Mesodermal cell (in vitro differentiated cells): Measurements from ENCODE around the gene IGLON5.

Source experiments
- H3K27ac ChIP-seq: 2 replicates; pipeline ENCODE4 v1.7.0; 2013; ENCODE audit warnings: mild to moderate bottlenecking, low read depth, low read length, moderate library complexity; ENCODE audit not compliant: severe bottlenecking
- H3K36me3 ChIP-seq: 2 replicates; pipeline ENCODE4 v1.7.1; 2013; ENCODE audit warnings: mild to moderate bottlenecking, low read length, moderate library complexity; ENCODE audit not compliant: control insufficient read depth, insufficient read depth
- H3K4me1 ChIP-seq: one replicate; pipeline ENCODE4 v1.7.1; 2013; ENCODE audit warnings: mild to moderate bottlenecking, low read length; ENCODE audit not compliant: insufficient read depth, control insufficient read depth, poor library complexity, severe bottlenecking
- H3K4me3 ChIP-seq: 2 replicates; pipeline ENCODE4 v1.7.0; 2013; ENCODE audit warnings: low read length, control low read depth, mild to moderate bottlenecking; ENCODE audit not compliant: insufficient read depth, poor library complexity, severe bottlenecking; ENCODE audit errors: extremely low read depth
- H3K9me3 ChIP-seq: 2 replicates; pipeline ENCODE4 v1.7.1; 2013; ENCODE audit warnings: mild to moderate bottlenecking, low read length, moderate library complexity; ENCODE audit not compliant: control insufficient read depth
- WGBS, 2 experiments: methylation state at CpG; one replicate each; pipeline ENCODE4 v1.1.5; 2013; ENCODE audit warnings: missing lambda C conversion rate in 2 of 2; ENCODE audit not compliant: insufficient coverage in 2 of 2; 5-methylcytosine and 5-hydroxymethylcytosine counted together

The IGLON5 gene

DNA sequence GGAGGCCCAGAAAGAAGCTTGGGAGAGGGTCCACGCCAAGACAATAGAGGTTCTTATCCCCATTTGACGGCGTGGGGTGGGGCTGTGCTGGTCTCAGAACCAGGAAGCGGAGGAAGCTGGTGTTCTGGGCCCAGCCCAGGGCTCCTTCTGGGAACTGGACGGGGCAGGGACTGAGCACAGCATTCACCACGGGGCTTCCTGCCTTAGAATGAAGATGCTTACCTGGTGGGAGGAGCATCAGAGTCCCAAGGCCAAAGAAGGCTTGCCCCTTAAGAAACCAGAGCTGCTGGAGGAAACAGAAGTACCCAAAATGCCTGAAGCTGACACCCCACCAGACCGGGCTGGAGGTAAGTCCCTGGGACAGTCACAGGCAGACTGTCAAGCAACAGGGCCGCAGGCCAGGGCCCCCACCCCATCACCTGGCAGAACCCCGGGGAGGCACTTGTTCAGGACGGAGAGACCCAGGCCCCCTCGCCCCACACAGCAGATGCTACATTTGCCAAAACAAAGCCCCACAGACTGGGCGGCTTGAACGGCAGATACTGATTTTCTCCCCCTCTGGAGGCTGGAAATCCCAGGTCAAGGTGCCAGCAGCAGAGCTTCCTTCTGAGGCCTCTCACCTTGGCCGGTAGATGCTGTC, 17.8 kb upstream of the IGLON5 start:
- peaks cover 8% of the 10 kb centered on the region for H3K4me1 ChIP-seq
- no peak overlapping the region for H3K4me3 ChIP-seq
- H3K36me3 ChIP-seq: no peaks in the 10 kb centered on the region
- no peak overlapping the region for H3K27ac ChIP-seq
- WGBS, 2 experiments: 62 to 65% methylated on average over 10 to 12 of the region's 14 CpGs
- H3K9me3 ChIP-seq: no peaks in the 10 kb centered on the region

DNA sequence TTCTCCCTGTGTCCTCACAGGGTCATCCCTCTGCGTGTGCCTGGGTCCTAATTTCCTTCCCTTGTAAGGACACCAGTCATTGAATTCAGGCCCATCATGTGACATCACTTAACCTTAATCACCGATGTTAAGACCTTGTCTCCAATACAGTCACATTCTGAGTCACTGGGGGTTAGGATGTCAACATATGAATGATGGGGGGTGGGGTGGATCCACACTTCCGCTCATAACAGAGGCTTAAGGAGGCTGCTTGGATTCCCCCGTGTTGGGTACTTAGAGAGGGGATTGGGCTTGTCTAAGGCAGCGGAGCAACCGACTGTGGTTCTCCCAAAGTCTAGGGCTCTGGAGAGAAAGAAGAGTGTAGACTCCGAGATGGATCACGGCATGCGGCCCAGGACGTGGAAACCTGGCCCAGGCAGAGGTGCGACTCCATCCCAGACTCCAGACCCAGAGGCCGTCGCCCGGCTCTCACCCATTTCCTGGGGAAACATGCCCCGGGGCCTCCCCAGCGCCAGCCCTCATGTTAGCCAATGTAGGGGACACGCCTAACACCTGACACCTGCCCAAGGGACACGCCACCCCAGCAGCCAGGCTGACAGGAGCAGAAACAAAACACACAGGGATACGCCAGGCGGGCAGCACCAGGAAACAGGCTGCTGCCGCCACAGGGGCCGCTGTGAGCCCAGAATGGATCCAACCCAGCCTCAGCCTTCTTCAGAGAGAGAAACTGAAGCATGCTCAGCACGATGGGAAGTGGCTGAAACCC, 17.1 kb upstream of the IGLON5 start:
- 71 to 74% methylated on average over 20 of the region's 23 CpGs for WGBS, 2 experiments
- Histone ChIP-seq H3K27ac (no peak overlapping the region), H3K9me3 (no peaks in the 10 kb centered on the region), H3K36me3 (no peaks in the 10 kb centered on the region), H3K4me3 (no peak overlapping the region), H3K4me1 (peaks cover 8% of the 10 kb centered on the region)

GRCh38 chr19:51294977-51295375, 16.5 kb upstream of the IGLON5 start:
- Histone ChIP-seq H3K4me3 (no peak overlapping the region), H3K36me3 (no peaks in the 10 kb centered on the region), H3K27ac (no peak overlapping the region), H3K9me3 (no peaks in the 10 kb centered on the region), H3K4me1 (peaks cover 8% of the 10 kb centered on the region)
- WGBS, 2 experiments: 53 to 58% methylated on average over 4 to 6 of the region's 12 CpGs

GRCh38 chr19:51295382-51296126, 15.9 kb upstream of the IGLON5 start:
- no peak overlapping the region for H3K27ac ChIP-seq
- WGBS, 2 experiments: 38 to 60% methylated on average over 9 to 13 of the region's 15 CpGs
- peaks cover 8% of the 10 kb centered on the region for H3K4me1 ChIP-seq
- H3K36me3 ChIP-seq: no peaks in the 10 kb centered on the region
- H3K4me3 ChIP-seq: no peak overlapping the region
- no peaks in the 10 kb centered on the region for H3K9me3 ChIP-seq

DNA sequence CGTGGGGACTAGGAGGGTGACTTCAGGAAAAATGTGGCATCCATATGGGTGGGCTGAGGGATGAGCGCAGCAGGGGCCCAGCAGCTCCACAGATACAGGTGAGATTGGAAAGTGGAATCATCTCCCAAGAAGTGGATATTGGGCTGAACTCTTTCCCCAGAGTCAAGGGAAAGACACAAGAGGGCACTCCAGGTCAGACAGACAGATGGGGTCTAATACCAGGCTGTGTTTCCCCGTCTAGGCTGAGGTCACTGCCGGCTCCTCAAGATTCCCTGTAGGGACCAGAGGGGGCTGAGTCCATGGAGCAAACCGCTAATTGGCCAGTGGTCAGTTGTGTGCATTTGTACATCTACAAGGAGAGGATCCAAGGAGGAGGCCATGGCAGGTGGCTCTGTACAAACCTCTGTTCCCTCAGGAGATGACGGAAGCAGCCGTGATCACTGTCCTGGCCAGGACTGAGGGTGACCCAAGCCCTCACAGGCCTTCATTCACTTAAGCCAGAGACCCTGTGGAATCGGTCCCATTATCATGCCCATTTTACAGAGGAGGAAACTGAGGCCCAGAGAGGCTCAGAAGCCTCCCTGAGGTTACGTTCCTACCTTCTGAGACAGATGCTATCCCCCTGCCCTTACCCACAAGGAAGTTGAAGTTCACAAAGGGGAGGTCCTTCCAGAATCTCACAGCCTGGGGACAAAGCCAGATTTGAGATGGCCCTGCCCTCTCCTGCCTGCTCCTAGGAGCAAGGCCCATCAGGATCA, 14.9 kb upstream of the IGLON5 start:
- Histone ChIP-seq H3K36me3 (no peaks in the 10 kb centered on the region), H3K9me3 (no peaks in the 10 kb centered on the region), H3K27ac (no peak overlapping the region), H3K4me1 (peaks cover 8% of the 10 kb centered on the region), H3K4me3 (no peak overlapping the region)
- 59 to 71% methylated on average over 6 to 9 of the region's 9 CpGs for WGBS, 2 experiments

DNA sequence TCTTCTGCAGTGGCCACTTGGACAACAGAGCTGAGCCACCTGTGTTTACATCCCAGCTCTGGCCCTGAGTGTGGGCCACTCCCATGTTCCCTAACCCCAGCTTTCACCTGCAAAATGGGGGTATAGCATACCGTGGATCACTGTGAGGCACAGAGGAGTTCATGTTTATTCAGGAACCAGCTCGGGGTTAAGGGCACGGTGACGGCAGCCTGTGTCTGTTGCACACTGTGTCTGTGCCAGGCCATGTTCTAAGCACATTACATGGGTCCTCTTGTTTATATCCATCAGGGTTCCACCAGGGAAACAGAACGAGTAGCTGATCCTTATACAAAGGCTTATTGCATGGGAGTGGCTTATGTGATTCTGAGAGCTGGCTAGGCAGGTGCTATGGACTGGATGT, 14.0 kb upstream of the IGLON5 start:
- Histone ChIP-seq H3K9me3 (no peaks in the 10 kb centered on the region), H3K36me3 (no peaks in the 10 kb centered on the region), H3K4me1 (peaks cover 8% of the 10 kb centered on the region), H3K27ac (no peak overlapping the region), H3K4me3 (no peak overlapping the region)
- 87 to 96% methylated on average over 5 of the region's 5 CpGs for WGBS, 2 experiments

GRCh38 chr19:51301266-51301665, 10.2 kb upstream of the IGLON5 start:
- Histone ChIP-seq H3K9me3 (no peaks in the 10 kb centered on the region), H3K4me3 (no peak overlapping the region), H3K36me3 (no peaks in the 10 kb centered on the region), H3K4me1 (no peaks in the 10 kb centered on the region), H3K27ac (no peak overlapping the region)
- WGBS, 2 experiments: 85 to 90% methylated on average over 5 to 7 of the region's 7 CpGs

DNA sequence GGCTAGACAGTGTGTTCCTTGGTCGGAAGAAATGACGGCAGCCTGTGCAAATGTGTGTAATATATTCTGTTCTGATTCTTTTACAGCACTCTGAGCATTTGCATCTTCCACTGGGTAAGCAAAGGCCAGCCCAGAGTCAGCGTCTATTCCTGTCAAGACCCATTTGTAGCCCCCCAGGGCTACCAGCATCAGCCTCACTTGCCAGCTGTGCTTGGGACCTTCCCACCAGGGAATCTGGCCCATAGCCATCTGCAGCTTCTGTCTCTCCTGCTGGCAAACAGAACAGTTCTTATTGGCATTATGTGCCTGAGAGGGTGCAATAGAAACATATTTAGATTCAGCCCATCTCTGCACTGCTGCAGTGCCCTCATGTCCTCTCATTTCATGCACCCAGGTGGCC, 6.0 kb upstream of the IGLON5 start:
- Histone ChIP-seq H3K4me3 (no peak overlapping the region), H3K4me1 (no peaks in the 10 kb centered on the region)
- WGBS, 2 experiments: 73 to 100% methylated on average over 1 to 3 of the region's 3 CpGs

GRCh38 chr19:51316688-51317087, 5.2 kb downstream of the IGLON5 start:
- H3K36me3 ChIP-seq: no peaks in the 10 kb centered on the region
- no peaks in the 10 kb centered on the region for H3K4me1 ChIP-seq
- 74 to 85% methylated on average over 4 to 6 of the region's 8 CpGs for WGBS, 2 experiments
- H3K9me3 ChIP-seq: no peaks in the 10 kb centered on the region
- H3K27ac ChIP-seq: no peak overlapping the region
- no peak overlapping the region for H3K4me3 ChIP-seq

More for the DNA sequence above, 6.0 kb upstream of the IGLON5 start:
- H3K36me3 ChIP-seq: no peaks in the 10 kb centered on the region
- H3K9me3 ChIP-seq: no peaks in the 10 kb centered on the region
- H3K27ac ChIP-seq: no peak overlapping the region

GRCh38 chr19:51317376-51317775, 5.9 kb downstream of the IGLON5 start:
- H3K4me1 ChIP-seq: no peaks in the 10 kb centered on the region
- no peak overlapping the region for H3K27ac ChIP-seq
- H3K4me3 ChIP-seq: no peak overlapping the region
- WGBS, 2 experiments: 89 to 97% methylated on average over 3 of the region's 3 CpGs
- no peaks in the 10 kb centered on the region for H3K9me3 ChIP-seq
- no peaks in the 10 kb centered on the region for H3K36me3 ChIP-seq
